GM19468 (cell line): ENCODE results near the gene ZCCHC14.
"Not testable (repeated sequence)": the region's sequence is repeated elsewhere in the genome, so short reads cannot be mapped to it uniquely, and the experiment has no call there.

ENCODE experiments used
- ATAC-seq: cut with Tn5 transposase; IDR thresholded peaks from one replicate; pipeline ENCODE4 v1.9.1; 2021; ENCODE audit warnings: mild to moderate bottlenecking, moderate library complexity, moderate number of reproducible peaks; ENCODE audit not compliant: unreplicated experiment; ENCODE audit errors: extremely low read depth

Gene ZCCHC14

DNA sequence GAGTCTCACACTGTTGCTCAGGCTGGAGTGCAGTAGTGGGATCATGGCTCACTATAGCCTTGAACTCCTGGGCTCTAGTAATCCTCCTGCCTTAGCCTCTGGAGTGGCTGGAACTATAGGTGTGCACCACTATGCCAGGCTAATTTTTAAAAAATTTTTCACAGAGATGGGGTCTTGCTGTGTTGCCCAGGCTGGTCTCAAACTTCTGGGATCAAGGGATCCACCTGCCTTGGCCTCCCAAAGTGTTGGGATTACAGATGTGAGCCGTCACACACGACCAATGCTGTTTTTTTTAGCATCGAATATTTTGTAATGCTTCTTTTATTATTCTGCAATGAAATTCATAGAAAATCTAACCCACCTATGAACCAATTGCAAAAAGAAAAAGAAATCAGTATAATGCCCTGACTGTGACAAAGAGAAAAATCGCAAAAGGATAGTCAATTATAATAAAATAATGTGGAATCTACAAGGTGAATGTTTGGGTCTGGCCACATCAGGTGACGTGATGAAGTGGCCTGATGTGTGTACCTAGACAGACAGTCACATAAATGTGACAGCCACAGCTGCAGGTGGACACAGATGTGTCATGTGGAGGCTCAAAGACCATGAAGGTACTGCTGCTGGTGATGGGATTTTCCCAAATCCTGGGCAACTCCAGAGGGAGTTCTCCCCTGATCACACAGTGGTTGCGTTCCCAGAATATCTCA is 33.6 kb upstream of the ZCCHC14 start:
- no peak for ATAC-seq

DNA sequence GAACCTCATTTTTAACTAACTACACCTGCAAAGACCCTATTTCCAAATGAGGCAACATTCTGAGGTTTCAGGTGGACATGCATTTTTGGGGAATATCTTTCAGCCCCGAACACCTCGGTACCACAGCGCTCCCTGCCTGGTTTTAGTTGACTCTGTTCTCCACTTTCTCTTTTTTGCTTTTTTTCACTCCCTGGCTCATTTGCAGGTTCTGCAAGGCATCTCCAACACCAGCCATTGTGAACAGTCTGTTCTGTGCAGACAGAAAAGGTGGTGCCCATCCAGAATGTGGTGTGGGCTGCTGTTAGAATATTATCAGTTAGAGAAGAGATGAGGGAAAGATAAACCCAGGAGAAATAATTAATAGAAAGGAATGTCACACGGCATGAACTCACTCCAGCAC is 32.5 kb upstream of the ZCCHC14 start:
- no peak for ATAC-seq

DNA sequence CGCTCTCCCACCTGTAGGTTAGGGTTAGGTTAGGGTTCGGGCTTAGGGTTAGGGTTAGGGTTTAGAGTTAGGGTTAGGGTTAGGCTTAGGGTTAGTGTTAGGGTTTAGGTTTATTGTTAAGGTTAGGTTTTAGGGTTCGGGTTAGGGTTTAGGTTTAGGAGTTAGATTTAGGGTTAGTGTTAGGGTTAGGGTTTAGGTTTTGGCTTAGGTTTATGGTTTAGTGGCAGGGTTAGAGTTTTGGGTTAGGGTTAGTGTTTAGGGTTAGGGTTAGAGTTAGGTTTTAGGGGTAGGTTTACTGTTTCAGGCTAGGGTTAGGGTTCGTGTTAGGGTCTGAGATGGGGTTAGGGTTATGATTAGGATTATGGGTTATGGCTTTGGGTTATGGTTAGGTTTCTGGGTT is 31.6 kb upstream of the ZCCHC14 start:
- ATAC-seq, result no peak

DNA sequence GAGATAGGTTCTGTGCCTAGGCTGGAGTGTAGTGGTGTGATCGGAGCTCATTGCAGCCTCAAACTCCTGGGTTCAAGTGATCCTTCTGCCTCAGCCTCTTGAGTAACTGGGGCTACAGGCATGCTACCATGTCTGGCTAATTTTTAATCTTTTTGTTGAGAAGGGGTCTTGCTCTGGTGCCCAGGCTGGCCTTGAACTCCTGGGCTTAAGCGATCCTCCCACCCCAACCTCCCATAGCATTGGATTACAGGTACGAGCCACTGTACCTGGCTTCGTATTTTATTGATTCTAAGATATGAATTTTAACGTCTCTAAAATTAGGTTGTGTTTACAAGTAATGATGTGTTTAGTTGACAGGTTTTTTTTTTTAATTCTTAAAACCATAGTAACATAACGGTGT is 30.8 kb upstream of the ZCCHC14 start:
- not testable (repeated sequence) for ATAC-seq

DNA sequence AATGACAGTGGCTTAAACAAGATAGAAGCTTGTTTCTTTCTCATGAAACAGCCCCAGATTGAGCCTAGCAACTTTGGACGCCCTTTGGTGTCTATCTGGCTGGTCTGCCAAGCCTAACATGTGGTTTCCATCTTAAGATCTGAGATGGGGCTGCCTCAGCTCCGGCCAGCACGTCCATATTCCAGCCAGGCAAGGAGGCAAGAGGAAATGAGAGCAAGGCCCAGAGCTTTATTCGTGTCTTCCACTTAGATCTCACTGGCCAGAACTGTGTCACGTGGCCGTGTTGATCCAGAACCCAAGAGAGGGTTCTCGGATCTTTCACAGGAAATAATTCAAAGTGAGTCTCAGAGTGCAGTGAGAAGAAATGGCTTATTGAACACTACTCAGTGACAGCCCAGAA is 28.9 kb upstream of the ZCCHC14 start:
- ATAC-seq, result not testable (repeated sequence)

DNA sequence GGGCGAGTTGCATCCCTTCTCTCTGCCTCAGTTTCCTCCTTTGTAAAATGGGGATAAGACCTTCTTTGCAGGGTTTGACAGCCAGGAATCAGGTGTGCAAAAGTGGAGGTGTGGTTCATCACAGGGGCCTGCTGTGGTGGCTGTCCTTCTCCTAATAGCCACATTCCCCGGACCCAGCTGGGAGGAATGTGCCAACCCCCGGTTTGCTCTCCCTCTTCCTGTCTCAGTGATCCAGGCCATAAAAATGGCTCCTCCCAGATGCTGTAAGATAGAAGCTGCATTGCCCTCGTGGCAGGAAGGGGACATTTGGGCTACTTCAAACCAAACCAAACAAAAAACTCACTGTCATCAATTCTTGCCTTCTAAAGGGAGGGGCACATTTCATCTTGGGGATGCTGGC is 26.3 kb upstream of the ZCCHC14 start:
- not testable (repeated sequence) for ATAC-seq

DNA sequence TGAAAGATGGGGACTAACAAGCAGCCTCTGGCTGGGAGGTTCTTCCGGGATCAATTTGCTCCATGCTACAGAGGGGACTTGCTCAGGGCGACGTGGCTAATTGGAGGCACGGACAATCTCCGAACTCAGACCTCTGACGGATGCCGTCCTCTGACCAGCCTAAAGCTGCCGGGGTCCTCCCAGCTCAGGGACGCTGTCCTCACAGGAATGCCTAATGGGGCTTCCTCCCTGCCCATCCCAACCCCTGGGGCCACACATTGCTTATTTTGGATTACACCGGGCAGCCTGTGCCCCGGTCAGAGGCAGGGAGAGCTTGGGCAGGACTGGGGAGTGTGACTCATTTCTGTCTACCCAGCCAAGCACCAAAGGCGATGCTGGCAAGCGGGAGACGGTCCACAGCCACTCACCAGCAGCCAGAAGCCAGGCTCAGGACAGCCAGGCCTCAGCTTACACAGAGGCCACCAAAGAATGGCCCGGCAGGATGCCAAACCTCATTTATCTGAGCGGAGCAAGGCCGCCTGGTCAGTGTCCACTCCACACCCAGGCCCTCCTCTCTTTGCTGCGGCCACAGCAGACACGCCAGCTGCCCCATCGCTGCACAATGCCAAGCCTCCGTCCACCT is 25.7 kb upstream of the ZCCHC14 start:
- not testable (repeated sequence) for ATAC-seq

DNA sequence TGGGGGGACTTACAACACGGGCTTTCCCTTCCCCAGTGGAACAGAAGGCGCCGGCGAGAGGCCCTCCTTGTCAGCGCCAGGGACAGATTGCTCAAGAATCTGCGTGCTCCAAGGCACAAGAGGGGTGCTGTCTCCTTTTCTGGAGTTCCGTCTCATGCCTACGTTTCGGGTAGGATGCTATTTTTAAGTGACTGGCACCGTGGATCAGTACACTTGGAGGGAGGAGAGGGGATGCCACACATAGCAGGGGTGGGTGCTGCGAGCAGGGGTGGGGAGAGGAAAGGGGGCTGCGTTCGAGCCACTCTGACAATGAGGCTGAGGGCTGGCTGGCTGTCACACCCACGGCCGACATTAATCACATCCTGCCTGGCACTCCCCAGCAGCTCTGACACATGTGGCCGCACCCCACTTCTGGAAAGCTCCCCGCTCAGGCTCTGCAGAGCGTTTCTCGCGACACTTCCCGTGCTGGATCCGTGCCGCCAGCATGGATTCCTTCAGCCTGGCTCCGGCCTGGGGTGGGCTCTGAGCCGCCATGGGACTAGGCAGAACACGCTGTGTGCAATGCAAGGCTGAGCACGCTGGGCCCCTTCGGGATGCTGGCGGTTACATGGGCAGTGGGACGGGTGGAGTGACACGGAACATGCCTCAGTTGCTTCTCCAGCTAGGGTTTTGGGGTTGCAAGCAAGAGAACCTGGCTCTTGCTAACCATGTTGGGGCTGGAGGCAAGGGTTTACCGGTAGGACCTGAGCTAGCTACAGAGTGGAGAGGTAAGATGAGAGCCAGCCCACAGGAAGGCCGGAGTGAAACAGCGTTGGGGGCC is 25.0 kb upstream of the ZCCHC14 start:
- not testable (repeated sequence) for ATAC-seq

DNA sequence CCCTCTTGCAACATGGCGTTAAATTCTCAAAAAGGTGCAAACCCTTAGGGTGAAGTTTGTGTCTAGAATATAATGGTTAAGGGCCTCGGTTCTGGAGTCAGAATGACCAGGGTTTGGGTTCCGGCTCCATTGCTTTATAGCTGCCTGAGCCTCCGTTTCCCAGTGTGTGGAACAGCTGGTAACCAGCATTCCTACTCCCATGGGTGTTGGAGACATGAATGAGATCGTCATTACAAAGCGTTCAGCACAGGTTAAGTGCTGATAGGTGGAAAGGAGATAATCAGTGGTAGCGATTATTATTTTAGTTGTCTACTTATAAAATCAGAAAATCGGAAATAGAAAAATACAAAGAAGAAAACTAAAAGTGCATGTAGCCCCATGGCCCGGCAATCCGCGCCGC is 23.5 kb upstream of the ZCCHC14 start:
- no peak for ATAC-seq

DNA sequence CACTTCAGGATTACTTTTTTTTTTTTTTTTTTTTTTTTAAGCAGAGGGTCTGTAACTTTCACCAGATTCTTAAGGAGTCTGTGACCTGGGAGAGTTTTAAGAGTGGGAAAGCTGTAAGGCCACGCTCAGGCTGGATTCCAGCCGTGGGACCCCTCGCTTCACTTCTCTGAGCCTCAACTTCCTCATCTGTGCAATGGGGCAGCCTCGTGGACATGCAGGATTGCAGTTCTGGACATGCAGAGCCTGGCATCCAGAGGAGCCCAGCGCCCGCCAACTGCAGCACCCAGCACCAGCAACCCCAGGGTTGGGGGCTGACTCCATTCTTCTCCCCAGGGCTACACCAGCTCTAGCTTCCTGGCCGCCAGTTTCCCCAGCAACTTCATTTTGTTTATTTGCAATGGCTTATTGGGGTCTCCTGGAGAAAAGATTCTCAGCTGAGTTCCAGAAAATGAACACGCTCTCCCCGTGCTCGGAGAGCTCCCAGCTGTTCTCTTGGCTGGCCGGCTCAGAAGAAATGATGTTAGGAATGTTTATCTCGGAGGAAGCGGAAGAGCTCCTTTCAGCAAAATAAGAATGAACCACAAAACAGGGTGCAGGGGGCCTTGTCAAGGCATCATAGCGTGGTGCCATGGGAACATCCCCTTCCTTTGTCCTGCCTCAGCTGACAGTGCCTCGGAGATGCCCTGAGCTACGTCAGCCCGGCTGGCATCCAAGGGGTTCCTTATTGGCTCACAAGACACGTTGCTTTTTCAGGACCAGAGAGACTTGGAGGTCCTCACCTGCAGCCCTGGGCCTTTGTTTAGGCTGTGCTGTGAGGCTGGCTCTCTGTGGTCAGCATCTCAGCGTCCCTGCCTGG is 22.9 kb upstream of the ZCCHC14 start:
- no peak for ATAC-seq

DNA sequence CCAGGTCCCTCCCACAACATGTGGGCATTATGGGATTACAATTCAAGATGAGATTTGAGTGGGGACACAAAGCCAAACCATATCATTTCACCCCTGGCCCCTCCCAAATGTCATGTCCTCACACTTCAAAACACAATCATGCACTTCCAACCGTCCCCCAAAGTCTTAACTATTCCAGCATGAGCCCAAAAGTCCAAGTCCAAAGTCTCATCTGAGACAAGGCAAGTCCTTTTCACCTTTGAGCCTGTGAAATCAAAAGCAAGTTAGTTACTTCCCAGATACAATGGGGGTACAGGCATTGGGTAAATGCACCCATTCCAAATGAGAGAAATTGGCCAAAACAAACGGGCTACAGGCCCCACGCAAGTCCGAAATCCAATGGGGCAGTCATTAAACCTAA is 17.0 kb upstream of the ZCCHC14 start:
- ATAC-seq, result not testable (repeated sequence)

DNA sequence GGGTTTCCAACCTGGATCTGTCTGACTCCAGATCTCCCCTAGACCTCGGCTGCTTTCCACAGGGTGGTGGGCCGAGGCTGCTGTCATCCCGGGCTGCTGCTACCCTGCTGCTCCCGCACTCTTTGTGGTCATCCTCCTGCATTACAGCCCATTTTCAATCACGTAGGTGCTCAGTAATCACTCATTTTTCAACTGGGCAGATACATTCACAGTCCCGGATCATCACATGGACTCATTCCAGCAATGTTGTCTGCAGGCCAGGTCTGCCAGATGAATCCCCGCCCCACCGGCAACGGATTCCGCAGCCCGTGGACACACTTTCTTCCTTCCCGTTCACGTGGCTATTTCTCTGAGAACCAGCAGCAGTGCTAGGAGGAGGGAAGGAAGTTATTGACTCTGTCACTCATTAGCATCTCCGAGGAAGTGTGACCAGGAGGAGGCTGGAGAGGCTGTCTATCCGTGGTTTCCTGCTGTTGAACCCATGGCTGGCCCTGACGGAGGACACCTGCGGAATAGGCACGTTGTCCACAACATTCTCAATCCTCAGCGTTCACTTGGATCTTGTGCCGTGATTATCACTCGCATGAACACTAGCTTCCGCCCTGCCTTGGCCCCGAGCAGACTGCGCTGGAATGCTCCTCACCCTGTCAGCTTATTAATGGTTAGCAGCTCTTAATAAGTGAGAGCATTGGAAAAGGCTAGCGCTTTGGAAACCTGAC is 14.7 kb upstream of the ZCCHC14 start:
- no peak for ATAC-seq

DNA sequence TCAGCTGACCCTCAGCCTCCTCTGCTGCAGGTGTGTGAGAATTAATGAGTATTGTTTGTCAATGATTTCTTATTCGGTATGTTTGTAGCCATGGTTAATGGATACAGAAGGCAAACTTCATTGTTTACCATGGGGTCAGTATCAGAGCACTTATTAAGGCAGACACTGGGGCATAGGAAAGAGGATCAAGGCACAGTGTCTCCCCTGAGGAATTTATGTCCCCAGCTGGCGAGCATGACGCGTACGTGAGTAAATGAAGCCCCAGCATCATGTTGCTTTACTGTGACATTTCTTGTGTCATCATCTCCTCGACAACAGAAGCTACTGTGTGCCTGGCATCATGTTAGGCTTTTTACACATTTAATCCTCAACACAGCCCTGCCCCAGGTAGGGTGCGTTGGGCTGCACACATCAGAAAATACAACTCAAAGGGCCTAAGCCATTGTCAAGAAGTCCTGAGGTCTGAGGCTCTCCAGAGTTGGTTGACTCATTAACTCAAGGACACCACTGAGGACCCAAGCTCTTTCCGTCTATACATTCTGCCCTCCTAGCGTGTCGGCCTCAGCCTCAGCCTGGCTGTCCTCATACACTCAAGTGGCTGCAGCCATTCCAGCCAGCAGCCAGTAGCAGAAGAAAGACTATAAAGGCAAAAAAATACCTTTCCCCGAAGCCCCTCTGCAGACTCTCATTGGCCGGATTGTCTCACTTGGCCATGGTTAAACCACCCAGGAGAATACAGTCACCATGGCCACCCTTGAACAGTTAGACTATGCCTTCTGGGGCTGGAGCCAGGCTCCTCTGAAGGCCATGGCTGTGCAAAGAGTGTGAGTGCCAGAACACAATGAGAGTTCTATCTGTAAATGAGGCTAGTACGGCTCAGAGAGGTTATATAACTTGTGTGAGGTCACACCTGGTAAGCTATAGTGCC is 13.9 kb upstream of the ZCCHC14 start:
- ATAC-seq, result no peak

DNA sequence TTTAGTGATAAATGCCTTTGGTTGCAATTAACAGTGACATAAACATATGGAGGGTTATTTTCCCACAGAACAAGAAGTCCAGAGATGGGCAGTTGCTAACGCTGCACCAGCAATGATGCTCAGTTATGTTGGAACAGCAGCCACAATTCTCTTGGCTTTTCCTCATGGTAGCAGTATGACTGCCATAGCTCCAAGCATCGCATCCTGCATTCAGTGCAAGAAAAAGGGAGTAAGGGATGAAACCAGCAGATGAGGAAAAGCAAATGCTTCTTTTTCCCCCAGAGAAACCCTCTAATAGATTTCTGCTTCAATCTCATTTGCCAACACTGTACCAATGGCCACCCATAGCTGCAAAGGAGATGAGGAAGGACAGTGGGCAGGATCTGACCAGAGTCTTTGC is 13.0 kb upstream of the ZCCHC14 start:
- ATAC-seq, result no peak

DNA sequence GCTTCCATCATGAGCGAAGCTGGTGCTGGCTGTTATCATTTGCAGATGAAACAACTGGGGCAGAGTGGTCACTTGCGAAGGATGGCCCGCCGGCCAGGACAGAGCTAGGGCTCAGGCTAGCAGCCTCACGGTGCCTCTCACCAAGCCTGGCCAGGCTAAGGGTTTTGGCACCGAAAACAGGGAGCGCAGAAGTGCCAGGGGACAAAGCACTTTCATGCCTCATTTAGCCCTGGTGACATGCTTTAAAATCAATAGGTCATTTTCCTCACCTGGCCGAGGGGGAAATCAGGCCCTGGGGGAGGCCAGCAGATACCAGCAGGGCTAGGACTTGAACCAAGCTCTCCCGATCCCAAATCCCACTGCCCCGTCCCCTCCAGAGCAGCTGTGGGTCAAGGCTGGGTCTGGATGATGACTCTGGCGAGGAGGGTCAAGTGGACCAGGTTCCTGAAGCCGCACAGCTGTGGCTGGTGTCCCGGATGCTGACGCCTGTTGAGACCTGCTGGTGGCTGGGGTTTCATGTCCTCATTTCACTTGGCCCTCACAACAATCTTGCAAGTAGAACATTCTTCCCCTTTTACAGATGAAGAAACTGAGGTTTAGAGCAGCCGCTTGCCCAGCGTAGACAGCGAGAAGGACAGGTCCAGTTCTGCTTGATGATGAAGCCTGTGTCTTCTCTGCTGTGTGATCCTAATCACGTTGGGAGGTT is 10.6 kb upstream of the ZCCHC14 start:
- not testable (repeated sequence) for ATAC-seq

DNA sequence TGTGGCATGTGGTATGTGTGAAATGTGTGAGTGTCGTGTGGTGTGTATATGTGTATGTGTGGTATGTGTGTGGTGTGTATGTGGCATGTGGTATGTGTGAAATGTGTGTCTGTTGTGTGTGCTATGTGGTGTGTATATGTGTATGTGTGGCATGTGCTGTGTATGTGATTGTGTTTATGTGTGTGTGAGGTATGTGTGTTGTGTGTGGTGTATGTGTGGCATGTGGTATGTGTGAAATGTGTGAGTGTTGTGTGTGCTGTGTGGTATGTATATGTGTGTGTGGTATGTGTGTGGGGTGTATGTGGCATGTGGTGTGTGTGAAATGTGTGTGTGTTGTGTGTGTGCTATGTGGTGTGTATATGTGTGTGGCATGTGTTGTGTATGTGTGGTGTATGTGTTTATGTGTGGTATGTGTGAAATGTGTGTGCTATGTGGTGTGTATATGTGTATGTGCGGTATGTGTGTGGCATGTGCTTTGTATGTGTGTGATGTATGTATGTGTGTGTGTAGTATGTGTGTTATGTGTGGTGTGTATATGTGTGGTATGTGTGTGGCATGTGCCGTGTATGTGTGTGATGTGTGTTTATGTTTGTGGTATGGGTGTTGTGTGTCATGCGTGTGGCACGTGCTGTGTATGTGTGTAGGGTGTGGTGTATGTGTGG is 9.6 kb upstream of the ZCCHC14 start:
- no peak for ATAC-seq

DNA sequence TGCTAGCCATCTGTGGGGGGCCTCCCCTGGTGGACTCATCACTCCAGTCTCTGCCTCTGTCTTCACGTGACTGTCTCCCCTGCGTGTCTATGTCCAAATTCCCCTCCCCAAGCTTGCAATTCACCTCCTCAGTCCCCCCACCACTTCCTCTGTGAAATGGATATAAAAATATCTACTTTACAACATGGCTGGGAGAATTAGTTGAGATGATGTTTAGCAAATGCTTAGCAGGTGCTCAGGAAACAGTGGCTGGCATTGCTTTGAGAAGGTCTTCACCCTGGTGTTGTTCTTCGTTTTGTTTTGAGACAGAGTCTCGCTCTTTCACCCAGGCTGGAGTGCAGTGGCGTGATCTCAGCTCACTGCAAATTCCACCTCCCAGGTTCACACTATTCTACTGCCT is 8.3 kb upstream of the ZCCHC14 start:
- no peak for ATAC-seq

DNA sequence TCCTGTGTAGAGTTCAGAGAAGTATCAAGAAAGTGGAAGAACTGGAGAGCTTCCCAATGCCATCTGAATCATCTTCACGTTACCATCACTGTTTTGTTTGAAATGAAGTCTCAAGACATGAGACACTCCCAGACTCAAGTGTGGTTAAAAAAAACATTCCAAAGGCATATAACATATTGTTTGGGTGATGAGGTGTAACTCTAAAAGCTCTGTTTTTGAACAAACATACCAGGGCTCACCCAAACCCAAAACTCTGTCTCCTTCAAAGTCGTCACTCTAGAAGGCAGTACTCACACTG is 6.3 kb upstream of the ZCCHC14 start:
- no peak for ATAC-seq
